ENCODE measurements around the gene PDE12.

Gene PDE12, protein sequence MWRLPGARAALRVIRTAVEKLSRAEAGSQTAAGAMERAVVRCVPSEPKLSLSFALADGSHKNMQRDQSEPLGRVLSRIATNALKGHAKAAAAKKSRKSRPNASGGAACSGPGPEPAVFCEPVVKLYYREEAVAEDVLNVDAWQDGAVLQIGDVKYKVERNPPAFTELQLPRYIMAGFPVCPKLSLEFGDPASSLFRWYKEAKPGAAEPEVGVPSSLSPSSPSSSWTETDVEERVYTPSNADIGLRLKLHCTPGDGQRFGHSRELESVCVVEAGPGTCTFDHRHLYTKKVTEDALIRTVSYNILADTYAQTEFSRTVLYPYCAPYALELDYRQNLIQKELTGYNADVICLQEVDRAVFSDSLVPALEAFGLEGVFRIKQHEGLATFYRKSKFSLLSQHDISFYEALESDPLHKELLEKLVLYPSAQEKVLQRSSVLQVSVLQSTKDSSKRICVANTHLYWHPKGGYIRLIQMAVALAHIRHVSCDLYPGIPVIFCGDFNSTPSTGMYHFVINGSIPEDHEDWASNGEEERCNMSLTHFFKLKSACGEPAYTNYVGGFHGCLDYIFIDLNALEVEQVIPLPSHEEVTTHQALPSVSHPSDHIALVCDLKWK

GRCh38 chr3:57555738-57556458, at the start of gene PDE12:
Gene PDE12, plus strand, starts transcription at chr3:57556274. Its CDS starts 106 bp downstream, at chr3:57556380.
- in situ Hi-C loops (cut with HindIII; ENCODE audit: low sequenced_read_pairs) = no loop called here

GRCh38 chr3:57512166-57512565, 43.9 kb upstream of the PDE12 start:
- in situ Hi-C loops (cut with HindIII; ENCODE audit: low sequenced_read_pairs) = no loop called here

DNA sequence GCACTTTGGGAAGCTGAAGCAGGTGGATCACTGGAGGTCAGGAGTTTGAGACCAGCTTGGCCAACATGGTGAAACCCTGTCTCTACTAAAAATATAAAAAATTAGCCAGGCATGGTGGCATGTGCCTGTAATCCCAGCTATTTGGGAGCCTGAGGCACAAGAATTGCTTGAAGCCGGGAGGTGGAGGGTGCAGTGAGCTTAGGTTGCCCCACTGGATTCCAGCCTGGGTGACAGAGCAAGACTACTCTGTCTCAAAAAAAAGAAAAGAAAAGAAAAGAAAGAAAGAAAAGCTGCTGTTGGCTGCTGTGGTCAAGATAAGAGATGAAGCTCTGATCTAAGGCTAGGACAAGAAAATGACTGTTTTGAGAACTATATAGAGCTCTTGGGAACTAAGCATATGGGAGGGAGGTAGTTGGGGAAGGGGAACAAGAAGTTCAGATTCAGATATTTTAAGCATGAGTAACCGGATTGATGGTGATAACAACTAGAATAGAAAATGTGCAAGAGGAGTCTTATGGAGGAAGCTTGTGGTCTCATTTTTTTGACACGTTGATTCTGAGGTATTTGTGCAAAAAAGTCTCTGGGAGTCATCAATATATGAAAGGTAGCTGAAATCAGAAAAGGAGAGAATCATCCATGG, 37.7 kb upstream of the PDE12 start:
- in situ Hi-C loops (cut with HindIII; ENCODE audit: low sequenced_read_pairs) = loop anchor here (5.0 kb wide), 1 partner anchor 44 kb away; no protein-coding TSS in a partner anchor

DNA sequence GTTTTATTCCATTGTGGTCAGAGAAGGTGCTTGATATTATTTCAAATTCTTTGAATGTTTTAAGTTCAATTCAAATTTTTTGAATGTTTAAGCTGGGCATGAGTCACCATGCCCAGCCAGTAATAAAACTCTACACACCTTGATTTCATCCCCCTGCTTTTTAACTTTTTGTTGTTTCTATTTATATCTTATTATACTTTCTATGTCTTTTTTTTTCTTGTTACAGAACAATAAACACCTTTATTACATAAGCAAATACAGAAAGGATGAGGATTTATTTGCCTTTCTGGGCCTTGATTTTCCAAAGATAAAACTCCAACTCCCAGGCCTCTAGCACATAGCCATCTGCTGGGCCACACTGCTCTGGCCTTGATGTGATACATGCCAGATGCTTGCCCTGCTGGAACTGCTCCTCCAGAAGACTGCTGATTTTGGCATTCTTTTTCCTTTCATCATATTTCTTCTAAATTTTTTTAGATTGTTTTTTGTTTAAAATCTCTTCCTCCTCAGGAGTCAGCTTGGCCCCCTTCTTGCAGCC, 25.9 kb upstream of the PDE12 start:
- in situ Hi-C loops (cut with HindIII; ENCODE audit: low sequenced_read_pairs) = no loop called here

DNA sequence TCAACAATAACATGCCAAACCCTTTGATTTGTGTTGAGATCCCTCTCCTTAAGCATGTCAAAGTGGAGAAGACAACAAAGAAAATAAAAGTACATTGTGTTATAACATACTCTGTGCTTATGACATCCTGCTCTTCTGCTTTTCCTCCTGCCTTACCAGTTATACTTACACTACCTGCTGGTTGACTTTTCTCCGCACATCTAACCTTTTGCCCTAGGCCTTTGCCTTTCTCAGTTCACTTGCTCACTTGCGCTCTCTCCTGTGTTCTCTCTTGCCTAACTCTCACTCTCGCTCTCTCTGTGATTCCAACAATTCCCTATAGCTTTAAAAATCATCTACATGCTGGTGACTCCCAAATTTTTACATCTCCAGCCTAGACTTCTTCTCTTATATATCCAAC, 17.6 kb upstream of the PDE12 start:
- in situ Hi-C loops (cut with HindIII; ENCODE audit: low sequenced_read_pairs) = no loop called here

DNA sequence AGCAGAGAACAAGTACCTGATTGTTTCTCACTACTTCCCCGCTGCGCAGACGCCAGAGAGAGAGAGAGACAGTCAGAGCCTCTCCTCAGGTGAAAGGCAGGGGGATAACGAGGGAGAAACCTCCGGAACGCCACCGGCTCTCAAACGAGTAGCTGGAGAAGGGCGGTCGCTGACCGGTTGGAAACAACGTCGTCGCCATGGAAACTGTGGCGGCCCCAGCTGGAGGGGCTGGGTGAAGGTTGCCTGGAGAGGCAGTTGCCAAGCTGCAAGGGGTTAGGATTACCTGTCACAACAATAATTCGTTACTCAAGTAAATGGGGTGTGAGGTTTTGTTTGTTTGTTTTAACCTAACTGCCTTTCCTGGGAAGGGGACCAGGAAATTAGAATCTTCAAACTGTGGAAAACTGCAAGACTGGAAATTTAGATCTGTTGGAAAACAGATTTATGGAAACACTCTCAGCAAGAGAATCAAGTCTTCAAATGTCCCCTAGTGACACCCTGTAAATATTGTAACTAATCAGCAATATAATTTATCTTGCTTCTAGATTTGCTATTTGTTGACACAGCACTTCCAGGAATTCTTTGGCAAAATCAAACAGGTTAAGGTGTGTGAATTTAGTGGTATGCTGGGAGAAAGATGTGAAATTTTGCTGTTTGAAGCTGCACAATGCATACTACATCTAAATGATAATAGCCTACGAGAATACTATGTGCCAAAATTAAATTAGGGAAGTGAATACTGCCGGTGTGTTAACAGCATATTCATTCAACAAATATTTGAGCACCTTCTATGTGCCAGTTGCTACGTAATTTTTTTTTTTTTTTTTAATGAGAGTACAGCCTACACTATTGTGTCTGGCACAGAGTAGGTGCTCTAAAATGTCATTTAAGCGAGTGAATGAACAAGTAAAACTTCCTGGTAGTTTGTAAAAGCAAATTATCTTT, 11.6 kb upstream of the PDE12 start, which contains the start of gene DNAH12:
Gene DNAH12 (minus strand): TSS at position 164 of the 945 bp plus-strand sequence. CDS start 1,474 bp downstream, outside the sequence.
- in situ Hi-C loops (cut with HindIII; ENCODE audit: low sequenced_read_pairs) = no loop called here

GRCh38 chr3:57545636-57546268, 10.3 kb upstream of the PDE12 start:
- in situ Hi-C loops (cut with HindIII; ENCODE audit: low sequenced_read_pairs) = no loop called here

- in situ Hi-C loops (cut with HindIII; ENCODE audit: low sequenced_read_pairs) = no loop called here
Measured at GRCh38 chr3:57546616-57547015, 9.5 kb upstream of the PDE12 start.

DNA sequence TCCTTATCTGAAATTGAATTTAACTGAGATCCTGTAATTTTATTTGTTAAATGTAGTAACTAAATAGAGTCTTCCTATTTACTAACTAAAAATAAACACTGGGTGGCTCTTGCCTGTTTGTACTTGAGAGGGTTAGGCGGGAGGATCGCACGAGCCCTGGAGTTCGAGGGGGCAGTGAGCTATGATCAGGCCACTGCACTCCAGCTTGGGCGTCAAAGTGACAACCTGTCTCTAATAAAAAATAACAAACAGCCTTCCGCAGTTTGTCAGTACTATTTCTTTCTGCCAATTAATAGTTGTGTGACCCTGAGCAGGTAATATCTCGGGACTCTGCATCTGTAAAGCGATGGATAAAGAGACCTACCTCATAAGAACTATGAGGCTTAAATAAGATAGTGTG, 768 bp upstream of the PDE12 start:
- in situ Hi-C loops (cut with HindIII; ENCODE audit: low sequenced_read_pairs) = no loop called here

GRCh38 chr3:57556459-57557084, 498 bp downstream of the PDE12 start:
- in situ Hi-C loops (cut with HindIII; ENCODE audit: low sequenced_read_pairs) = no loop called here

DNA sequence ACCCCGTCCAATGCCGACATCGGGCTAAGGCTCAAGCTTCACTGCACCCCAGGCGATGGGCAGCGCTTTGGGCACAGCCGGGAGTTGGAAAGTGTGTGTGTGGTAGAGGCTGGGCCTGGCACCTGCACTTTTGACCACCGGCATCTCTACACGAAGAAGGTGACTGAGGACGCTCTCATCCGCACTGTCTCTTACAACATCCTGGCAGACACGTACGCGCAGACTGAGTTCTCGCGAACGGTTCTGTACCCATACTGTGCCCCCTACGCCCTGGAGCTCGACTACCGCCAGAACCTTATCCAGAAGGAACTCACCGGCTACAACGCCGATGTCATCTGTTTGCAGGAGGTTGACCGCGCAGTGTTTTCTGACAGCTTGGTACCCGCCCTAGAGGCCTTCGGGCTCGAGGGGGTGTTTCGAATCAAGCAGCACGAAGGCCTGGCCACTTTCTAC, 1.0 kb downstream of the PDE12 start:
- in situ Hi-C loops (cut with HindIII; ENCODE audit: low sequenced_read_pairs) = no loop called here

GRCh38 chr3:57559526-57559925, 3.5 kb downstream of the PDE12 start:
- in situ Hi-C loops (cut with HindIII; ENCODE audit: low sequenced_read_pairs) = no loop called here

DNA sequence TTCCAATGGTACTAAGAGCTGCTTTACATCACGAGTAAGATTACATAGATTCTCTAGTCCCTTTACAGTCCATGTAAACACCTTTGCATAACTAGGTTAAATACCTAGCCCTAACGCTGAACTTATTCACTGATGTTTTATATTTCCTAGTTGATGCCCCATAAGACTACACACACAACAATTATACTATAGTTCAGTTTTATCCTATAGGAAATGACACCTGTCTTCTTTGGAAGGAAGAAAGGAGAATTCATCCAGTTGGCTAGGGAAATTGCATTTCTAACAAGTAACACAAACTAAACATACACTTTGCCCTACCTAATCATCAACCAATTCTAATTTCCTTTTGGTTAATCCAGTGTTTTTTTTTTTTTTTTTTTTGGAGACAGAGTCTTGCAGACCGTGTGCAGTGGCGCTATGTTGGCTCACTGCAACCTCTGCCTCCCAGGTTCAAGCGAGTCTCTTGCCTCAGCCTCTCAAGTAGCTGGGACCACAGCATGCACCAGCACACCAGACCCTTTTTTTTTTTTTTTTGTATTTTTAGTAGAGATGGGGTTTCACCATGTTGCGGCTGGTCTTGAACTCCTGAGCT, 13.9 kb downstream of the PDE12 start:
- in situ Hi-C loops (cut with HindIII; ENCODE audit: low sequenced_read_pairs) = no loop called here

- in situ Hi-C loops (cut with HindIII; ENCODE audit: low sequenced_read_pairs) = no loop called here
Measured at GRCh38 chr3:57570878-57571277, 14.8 kb downstream of the PDE12 start.

GRCh38 chr3:57572096-57572495, 16.0 kb downstream of the PDE12 start:
- in situ Hi-C loops (cut with HindIII; ENCODE audit: low sequenced_read_pairs) = no loop called here

GRCh38 chr3:57575966-57576626, 20.0 kb downstream of the PDE12 start:
- in situ Hi-C loops (cut with HindIII; ENCODE audit: low sequenced_read_pairs) = no loop called here

GRCh38 chr3:57577801-57578200, 21.7 kb downstream of the PDE12 start:
- in situ Hi-C loops (cut with HindIII; ENCODE audit: low sequenced_read_pairs) = no loop called here
